Ectodermal cell (in vitro differentiated cells): ENCODE measurements around the gene SPATA33.
A peak's percentile ranks its signal among the peaks of the same experiment; 100 is the strongest.
"Not testable (repeated sequence)": the region's sequence is repeated elsewhere in the genome, so short reads cannot be mapped to it uniquely, and the experiment has no call there.

Experiments
- H3K27ac ChIP-seq: 2 replicates; pipeline ENCODE4 v1.7.0; 2013; ENCODE audit warnings: mild to moderate bottlenecking, low read depth, low read length; ENCODE audit not compliant: insufficient read depth, poor library complexity, severe bottlenecking
- H3K27me3 ChIP-seq: 2 replicates; pipeline ENCODE4 v1.7.0; 2013; ENCODE audit warnings: mild to moderate bottlenecking, low read length; ENCODE audit not compliant: insufficient read depth, control insufficient read depth, poor library complexity, severe bottlenecking
- H3K36me3 ChIP-seq: one replicate; pipeline ENCODE4 v1.7.0; 2013; ENCODE audit warnings: low read length; ENCODE audit not compliant: control insufficient read depth, insufficient read depth
- H3K4me1 ChIP-seq: one replicate; pipeline ENCODE4 v1.7.0; 2013; ENCODE audit warnings: low read length; ENCODE audit not compliant: control insufficient read depth, insufficient read depth
- H3K4me3 ChIP-seq: 2 replicates; pipeline ENCODE4 v1.7.0; 2013; ENCODE audit warnings: low read depth, low read length, control low read depth; ENCODE audit not compliant: insufficient read depth
- H3K9me3 ChIP-seq: 2 replicates; pipeline ENCODE4 v1.7.0; 2013; ENCODE audit warnings: mild to moderate bottlenecking, low read length, moderate library complexity; ENCODE audit not compliant: control insufficient read depth
- WGBS, 2 experiments: methylation state at CpG; one replicate each; pipeline ENCODE4 v1.1.7; 2013; ENCODE audit warnings: missing lambda C conversion rate in 2 of 2; 5-methylcytosine and 5-hydroxymethylcytosine counted together

SPATA33 gene

GRCh38 chr16:89685916-89686315 is 28.3 kb downstream of the SPATA33 start:
- Histone ChIP-seq H3K4me3 (no peak overlapping the region), H3K36me3 (peaks cover 27% of the 10 kb centered on the region), H3K4me1 (peaks cover 7% of the 10 kb centered on the region), H3K27ac (no peak overlapping the region), H3K9me3 (no peaks in the 10 kb centered on the region), H3K27me3 (no peaks in the 10 kb centered on the region)
- 97 to 100% methylated on average over 1 of the region's 1 CpG for whole genome bisulfite sequencing, 2 experiments

GRCh38 chr16:89686520-89687091 is 29.0 kb downstream of the SPATA33 start, which contains the start of gene CDK10:
Gene CDK10 (plus strand): TSS chr16:89686689. CDS start chr16:89686711, 22 bp downstream.
- Histone ChIP-seq H3K27me3 (no peaks in the 10 kb centered on the region), H3K4me3 (peak within 1 kb of the TSS; percentile 95), H3K27ac (peak within 1 kb of the TSS; percentile 63), H3K9me3 (no peaks in the 10 kb centered on the region), H3K4me1 (peaks cover 7% of the 10 kb centered on the region), H3K36me3 (peaks cover 29% of the 10 kb centered on the region)
- 1% methylated on average over 67 of the region's 67 CpGs for WGBS, 2 experiments

GRCh38 chr16:89687092-89687940 is 29.7 kb downstream of the SPATA33 start:
- WGBS, 2 experiments, result 27% methylated on average over 42 of the region's 42 CpGs
- Histone ChIP-seq H3K4me3 (peak overlapping the region; percentile 95), H3K27ac (peak overlapping the region; percentile 63), H3K27me3 (no peaks in the 10 kb centered on the region), H3K4me1 (peaks cover 7% of the 10 kb centered on the region), H3K9me3 (no peaks in the 10 kb centered on the region), H3K36me3 (peaks cover 31% of the 10 kb centered on the region)

DNA sequence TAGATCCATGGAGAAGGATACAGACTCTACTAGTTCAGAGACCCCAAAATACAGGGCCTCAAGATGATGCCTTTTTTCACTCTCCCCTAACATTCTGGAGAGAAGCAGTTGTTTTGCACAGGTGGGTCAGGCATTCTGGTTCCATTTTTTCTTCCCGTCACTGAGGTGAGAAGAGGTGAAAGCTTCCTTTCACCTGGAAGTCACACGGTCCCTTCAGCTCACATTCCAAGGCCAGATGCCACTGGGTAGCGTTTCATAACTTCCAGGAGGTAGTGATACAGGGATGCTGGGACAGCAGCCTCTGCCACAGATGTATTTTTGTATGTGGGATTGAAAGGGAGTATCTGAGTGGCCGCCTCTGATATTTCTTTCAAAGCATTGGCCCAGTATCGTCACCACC is 30.8 kb downstream of the SPATA33 start:
- peaks cover 34% of the 10 kb centered on the region for H3K36me3 ChIP-seq
- no peaks in the 10 kb centered on the region for H3K27me3 ChIP-seq
- WGBS, 2 experiments, result 94 to 96% methylated on average over 5 of the region's 5 CpGs
- no peaks in the 10 kb centered on the region for H3K9me3 ChIP-seq
- peaks cover 7% of the 10 kb centered on the region for H3K4me1 ChIP-seq
- H3K4me3 ChIP-seq, result no peak overlapping the region
- H3K27ac ChIP-seq, result no peak overlapping the region

DNA sequence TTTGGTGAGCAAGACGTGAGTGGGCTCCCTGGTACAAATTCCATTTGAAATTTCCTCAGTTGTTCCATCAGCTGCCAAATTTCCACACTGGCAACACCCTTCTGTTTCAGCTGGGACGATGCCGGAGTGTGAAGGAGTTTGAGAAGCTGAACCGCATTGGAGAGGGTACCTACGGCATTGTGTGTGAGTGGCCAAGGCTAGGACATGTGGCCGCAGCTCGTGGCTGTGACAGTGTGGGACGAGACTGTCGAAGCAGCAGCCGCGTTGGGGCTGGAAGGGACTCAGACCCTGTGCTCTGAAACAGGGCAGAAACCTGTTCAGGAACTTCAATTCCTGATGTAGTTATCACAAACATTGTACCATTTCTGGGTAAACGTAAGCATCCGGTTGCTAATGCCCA is 31.5 kb downstream of the SPATA33 start:
- H3K36me3 ChIP-seq, result peaks cover 41% of the 10 kb centered on the region
- no peak overlapping the region for H3K4me3 ChIP-seq
- 96 to 97% methylated on average over 13 of the region's 13 CpGs for WGBS, 2 experiments
- H3K9me3 ChIP-seq, result no peaks in the 10 kb centered on the region
- no peaks in the 10 kb centered on the region for H3K27me3 ChIP-seq
- H3K4me1 ChIP-seq, result peaks cover 7% of the 10 kb centered on the region
- H3K27ac ChIP-seq, result no peak overlapping the region

DNA sequence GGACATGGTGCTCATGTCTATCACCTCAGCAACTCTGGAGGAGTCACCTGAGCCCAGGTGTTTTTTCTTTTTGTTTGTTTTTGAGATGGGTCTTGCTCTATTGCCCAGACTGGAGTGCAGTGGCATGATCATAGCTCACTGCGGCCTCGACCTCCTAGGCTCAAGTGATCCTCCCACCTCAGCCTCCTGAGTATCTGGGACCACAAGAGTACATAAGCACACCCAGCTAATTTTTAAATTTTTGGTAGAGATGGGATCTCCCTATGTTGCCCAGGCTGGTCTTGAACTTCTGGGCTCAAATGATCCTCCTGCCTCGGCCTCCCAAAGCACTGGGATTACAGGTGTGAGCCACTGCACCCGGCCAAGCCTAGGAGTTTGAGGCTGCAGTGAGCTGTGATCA is 32.0 kb downstream of the SPATA33 start:
- peaks cover 42% of the 10 kb centered on the region for H3K36me3 ChIP-seq
- not testable (repeated sequence) for H3K27ac ChIP-seq, H3K9me3 ChIP-seq, H3K27me3 ChIP-seq, H3K4me3 ChIP-seq, H3K4me1 ChIP-seq
- WGBS, 2 experiments, result 85 to 96% methylated on average over 4 of the region's 4 CpGs

DNA sequence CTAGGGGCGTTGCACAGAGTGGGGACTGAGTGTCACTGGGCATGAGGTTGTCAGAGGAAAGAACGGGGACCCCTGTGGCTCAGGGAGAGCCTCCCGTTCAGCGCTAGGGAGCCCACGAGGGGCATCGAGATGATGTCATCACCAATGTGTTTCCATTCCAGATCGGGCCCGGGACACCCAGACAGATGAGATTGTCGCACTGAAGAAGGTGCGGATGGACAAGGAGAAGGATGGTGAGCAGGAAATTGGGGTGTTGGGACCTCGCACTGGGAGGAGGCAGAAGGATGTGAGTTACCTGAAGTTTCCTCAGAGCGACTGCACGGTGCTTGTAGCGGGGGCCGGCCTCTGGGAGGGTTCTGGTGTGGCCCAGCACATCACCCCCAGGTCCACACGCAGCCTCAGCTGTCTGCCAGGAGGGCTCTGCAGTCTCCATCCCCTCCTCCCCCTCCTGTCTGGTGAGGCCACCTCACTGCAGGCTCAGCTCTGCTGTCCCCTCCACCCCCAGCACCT is 32.8 kb downstream of the SPATA33 start:
- H3K4me3 ChIP-seq, result no peak overlapping the region
- WGBS, 2 experiments, result 95 to 96% methylated on average over 16 of the region's 16 CpGs
- H3K27ac ChIP-seq, result no peak overlapping the region
- no peaks in the 10 kb centered on the region for H3K27me3 ChIP-seq
- H3K36me3 ChIP-seq, result peaks cover 42% of the 10 kb centered on the region
- H3K9me3 ChIP-seq, result no peaks in the 10 kb centered on the region
- H3K4me1 ChIP-seq, result peaks cover 7% of the 10 kb centered on the region

DNA sequence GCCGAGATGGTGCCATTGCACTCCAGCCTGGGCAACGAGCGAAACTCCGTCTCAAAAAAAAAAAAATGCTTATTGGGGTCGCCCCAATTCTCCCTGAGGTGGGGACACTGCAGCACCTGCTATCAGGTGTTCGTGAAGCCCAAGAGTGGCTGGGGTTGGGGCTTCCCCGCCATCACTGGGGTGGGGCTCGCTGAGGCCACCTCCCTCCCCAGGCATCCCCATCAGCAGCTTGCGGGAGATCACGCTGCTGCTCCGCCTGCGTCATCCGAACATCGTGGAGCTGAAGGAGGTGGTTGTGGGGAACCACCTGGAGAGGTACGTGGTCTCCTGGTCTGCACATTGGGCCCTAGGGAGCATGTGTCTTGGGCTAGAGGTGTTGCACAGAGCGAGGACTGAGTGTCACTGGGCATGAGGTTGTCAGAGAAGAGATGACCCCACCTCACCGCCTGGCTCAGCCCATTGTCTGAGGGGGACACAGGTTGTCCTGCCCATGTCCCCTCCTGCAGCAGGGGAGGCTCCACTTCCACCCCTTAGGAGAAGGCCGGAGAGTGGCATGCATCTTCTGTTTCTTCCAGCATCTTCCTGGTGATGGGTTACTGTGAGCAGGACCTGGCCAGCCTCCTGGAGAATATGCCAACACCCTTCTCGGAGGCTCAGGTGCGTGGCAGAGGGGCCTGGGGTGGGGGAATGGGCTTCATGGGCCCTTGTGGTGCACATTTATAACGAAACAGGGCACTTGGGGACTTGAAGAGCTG is 33.8 kb downstream of the SPATA33 start:
- Histone ChIP-seq H3K27ac (no peak overlapping the region), H3K4me1 (peaks cover 7% of the 10 kb centered on the region), H3K36me3 (peaks cover 36% of the 10 kb centered on the region), H3K9me3 (no peaks in the 10 kb centered on the region), H3K4me3 (no peak overlapping the region), H3K27me3 (no peaks in the 10 kb centered on the region)
- WGBS, 2 experiments, result 96 to 97% methylated on average over 21 of the region's 21 CpGs

DNA sequence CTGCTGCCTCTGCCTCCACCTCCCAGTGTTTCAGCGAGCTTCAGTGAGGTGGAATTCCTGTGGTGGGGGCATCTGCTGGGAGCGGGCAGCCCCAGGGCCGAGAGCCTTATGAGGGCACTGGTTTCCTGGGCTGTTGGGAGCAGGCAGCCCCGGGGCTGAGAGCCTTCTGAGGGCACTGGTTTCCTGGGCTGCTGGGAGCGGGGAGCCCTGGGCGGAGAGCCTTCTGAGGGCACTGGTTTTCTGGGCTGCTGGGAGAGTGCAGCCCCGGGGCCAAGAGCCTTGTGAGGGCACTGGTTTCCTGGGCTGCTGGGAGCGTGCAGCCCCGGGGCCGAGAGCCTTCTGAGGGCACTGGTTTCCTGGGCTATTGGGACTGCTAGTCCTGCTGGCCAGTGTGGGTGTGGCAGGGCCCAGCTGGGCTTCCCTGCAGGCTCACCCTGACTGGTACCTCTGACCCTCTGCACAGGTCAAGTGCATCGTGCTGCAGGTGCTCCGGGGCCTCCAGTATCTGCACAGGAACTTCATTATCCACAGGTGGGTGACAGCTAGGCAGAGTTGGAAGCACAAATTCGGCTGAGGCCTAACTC is 34.4 kb downstream of the SPATA33 start:
- H3K27ac ChIP-seq, result no peak overlapping the region
- H3K4me1 ChIP-seq, result peaks cover 7% of the 10 kb centered on the region
- H3K9me3 ChIP-seq, result no peaks in the 10 kb centered on the region
- peaks cover 36% of the 10 kb centered on the region for H3K36me3 ChIP-seq
- H3K4me3 ChIP-seq, result no peak overlapping the region
- H3K27me3 ChIP-seq, result no peaks in the 10 kb centered on the region
- 95 to 96% methylated on average over 13 of the region's 13 CpGs for WGBS, 2 experiments
